GM12872 (cell line): ENCODE data around the gene ASXL2.

ENCODE experiments used
- CTCF ChIP-seq: IDR thresholded peaks from 3 replicates; pipeline ENCODE4 v1.5.1; 2011; ENCODE audit warnings: low read depth, mild to moderate bottlenecking, low read length, moderate library complexity; ENCODE audit not compliant: insufficient read depth

ASXL2 gene

GRCh38 chr2:25743132-25743830, 135.0 kb downstream of the ASXL2 start:
- no peak for TF ChIP-seq CTCF

GRCh38 chr2:25742501-25742900, 135.8 kb downstream of the ASXL2 start:
- no peak for TF ChIP-seq CTCF

GRCh38 chr2:25740810-25741381, 137.4 kb downstream of the ASXL2 start:
- TF ChIP-seq CTCF = no peak

GRCh38 chr2:25738383-25739343, 139.6 kb downstream of the ASXL2 start:
- no peak for TF ChIP-seq CTCF

- no peak for TF ChIP-seq CTCF
Measured at GRCh38 chr2:25736899-25737515, 141.3 kb downstream of the ASXL2 start.

GRCh38 chr2:25735835-25736234, 142.5 kb downstream of the ASXL2 start:
- no peak for TF ChIP-seq CTCF

GRCh38 chr2:25728559-25728958, 149.7 kb downstream of the ASXL2 start:
- no peak for TF ChIP-seq CTCF
